ENCODE data around the gene CD86. TPM values are rescaled to one million over a fixed set of nuclear protein-coding genes. Genes with fewer than 3 reads are reported as not detected.

CD86 gene
- total and polyA plus RNA-seq, 9 of the 15 experiments (the other 6 are each of a cell fraction or from before 2014, with no cell fraction given) = 0.16 TPM; not detected in 8

- TF ChIP-seq SAP30 (IDR thresholded peaks at IDR 0.05; ENCODE audit: borderline replicate concordance, insufficient read depth, low read depth, low read length, poor library complexity, severe bottlenecking) = no peak
Observed at GRCh38 chr3:122024800-122025199, 30.4 kb upstream of the CD86 start (continued).

DNA sequence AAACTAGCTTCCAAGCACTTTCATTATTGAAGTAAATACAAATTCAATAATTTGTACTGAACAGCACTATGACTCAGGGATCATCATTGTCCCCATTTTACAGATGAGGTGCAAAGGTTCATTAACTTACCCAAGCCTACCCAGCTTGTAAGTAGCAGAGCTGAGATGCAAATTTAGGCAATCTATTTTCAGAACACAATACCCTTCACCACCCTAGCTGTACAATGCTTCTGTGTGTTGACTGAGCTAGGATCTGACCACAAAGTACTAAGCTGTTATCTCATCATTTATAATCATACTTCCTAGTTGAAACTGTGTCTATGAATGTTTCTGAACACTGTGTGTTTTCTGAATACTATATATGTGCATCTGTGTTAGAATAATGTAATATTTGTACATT is 29.9 kb upstream of the CD86 start:
- intact Hi-C loops (cut with micrococcal nuclease) (no loop called here), in situ Hi-C loops (cut with MboI) (no loop called here)
- no TSS peak for BruUV-seq (replicated peaks)
- H3K9me1 ChIP-seq (ENCODE audit: control insufficient read depth, insufficient read depth, low read length) = no peaks in the 10 kb centered on the region
- no peak overlapping the region for H3K4me3 ChIP-seq
- H3K79me2 ChIP-seq (ENCODE audit: control insufficient read depth, insufficient read depth, low read length) = no peaks in the 10 kb centered on the region
- H4K20me1 ChIP-seq (replicated peaks; ENCODE audit: control insufficient read depth, insufficient read depth, low read length) = no peaks in the 10 kb centered on the region
- no peak overlapping the region for H3K9ac ChIP-seq (ENCODE audit: insufficient read depth in 1 of 2, low read depth in 2 of 2, low read length in 2 of 2)
- CTCF ChIA-PET (ENCODE audit: low intra/inter-chr PET ratio) = no interaction called here
- no peak overlapping the region for H3K27ac ChIP-seq (ENCODE audit: extremely low read depth, low read depth, low read length)
- no peak overlapping the region for H3K4me2 ChIP-seq (ENCODE audit: insufficient read depth, low read length)
- no peak overlapping the region for H2AFZ ChIP-seq (ENCODE audit: low read depth, low read length)
- H3K36me3 ChIP-seq (ENCODE audit: control insufficient read depth, insufficient read depth, low read length) = no peaks in the 10 kb centered on the region
- peaks cover 0 to 7% of the 10 kb centered on the region in 2 experiments; a peak in 2 of 5 replicates for H3K4me1 ChIP-seq (replicated peaks in 1 of 2; ENCODE audit: control insufficient read depth in 2 of 2, insufficient read depth in 2 of 2, low read length in 2 of 2)
- DNase-seq (ENCODE audit: extremely low read depth in 1 of 4, low spot score in 3 of 4) (no peak), FAIRE-seq (no peak), ATAC-seq (no peak)
- H3K9me3 ChIP-seq (replicated peaks; ENCODE audit: control insufficient read depth, insufficient read depth, low read depth, low read length) = no peaks in the 10 kb centered on the region
- peaks cover 0 to 7% of the 10 kb centered on the region in 2 experiments; a peak in 1 of 5 replicates for H3K27me3 ChIP-seq (ENCODE audit: control insufficient read depth in 2 of 2, insufficient read depth in 2 of 2, low read length in 2 of 2)
- POLR2A ChIA-PET = no interaction called here
- TF ChIP-seq ZNF445 (CRISPR knock-in tag; IDR thresholded peaks at IDR 0.05; ENCODE audit: low read depth) (no peak), CC2D1A (IDR thresholded peaks at IDR 0.05) (no peak), ELF1 (tag; IDR thresholded peaks at IDR 0.05) (no peak), PHF21A (IDR thresholded peaks at IDR 0.05; ENCODE audit: borderline replicate concordance, low read depth) (no peak), TAF9B (IDR thresholded peaks at IDR 0.05; ENCODE audit: partially characterized antibody) (no peak), ZNF134 (CRISPR knock-in tag; conservative IDR thresholded peaks at IDR 0.05) (no peak), GABPB2 (CRISPR knock-in tag; conservative IDR thresholded peaks at IDR 0.05) (no peak), THRAP3 (IDR thresholded peaks at IDR 0.05; ENCODE audit: borderline replicate concordance) (no peak), ZNF12 (CRISPR knock-in tag; IDR thresholded peaks at IDR 0.05) (no peak), MAFF (IDR thresholded peaks at IDR 0.05; ENCODE audit: low read length) (no peak)
